Measurements from ENCODE around the gene MDH2.

DNA sequence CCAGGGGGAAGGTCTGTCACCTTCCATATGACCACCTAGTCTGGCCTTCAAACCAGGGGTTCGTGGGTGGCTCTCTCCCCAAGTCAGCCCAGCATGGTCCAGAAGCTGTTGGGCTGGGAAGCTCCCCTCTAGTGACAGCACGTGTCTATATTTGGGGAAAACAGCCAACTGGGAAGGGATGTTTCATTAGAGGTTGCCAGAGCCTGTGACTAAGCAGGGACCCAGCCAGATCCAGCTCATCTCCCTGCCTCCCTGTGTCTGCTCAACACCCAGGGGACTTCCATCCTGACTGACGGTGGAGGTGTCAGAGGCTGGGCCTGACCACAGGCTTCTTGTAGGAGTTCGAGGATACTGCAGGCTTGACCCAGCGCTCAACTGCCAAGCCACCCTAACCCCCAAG is 10.6 kb upstream of the MDH2 start:
- TF ChIP-seq, protein P1, sequence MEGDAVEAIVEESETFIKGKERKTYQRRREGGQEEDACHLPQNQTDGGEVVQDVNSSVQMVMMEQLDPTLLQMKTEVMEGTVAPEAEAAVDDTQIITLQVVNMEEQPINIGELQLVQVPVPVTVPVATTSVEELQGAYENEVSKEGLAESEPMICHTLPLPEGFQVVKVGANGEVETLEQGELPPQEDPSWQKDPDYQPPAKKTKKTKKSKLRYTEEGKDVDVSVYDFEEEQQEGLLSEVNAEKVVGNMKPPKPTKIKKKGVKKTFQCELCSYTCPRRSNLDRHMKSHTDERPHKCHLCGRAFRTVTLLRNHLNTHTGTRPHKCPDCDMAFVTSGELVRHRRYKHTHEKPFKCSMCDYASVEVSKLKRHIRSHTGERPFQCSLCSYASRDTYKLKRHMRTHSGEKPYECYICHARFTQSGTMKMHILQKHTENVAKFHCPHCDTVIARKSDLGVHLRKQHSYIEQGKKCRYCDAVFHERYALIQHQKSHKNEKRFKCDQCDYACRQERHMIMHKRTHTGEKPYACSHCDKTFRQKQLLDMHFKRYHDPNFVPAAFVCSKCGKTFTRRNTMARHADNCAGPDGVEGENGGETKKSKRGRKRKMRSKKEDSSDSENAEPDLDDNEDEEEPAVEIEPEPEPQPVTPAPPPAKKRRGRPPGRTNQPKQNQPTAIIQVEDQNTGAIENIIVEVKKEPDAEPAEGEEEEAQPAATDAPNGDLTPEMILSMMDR (IDR thresholded peaks at IDR 0.05; ENCODE audit: low read depth, low read length, poor library complexity, severe bottlenecking): no peak
- no peak for TF ChIP-seq EZH2phosphoT487 (IDR thresholded peaks at IDR 0.05; ENCODE audit: borderline replicate concordance, low read length)

Data from DOHH2 (cell line).